Measurements from ENCODE around the gene AGTRAP. TPM values are rescaled to one million over a fixed set of nuclear protein-coding genes. Genes with fewer than 3 reads are reported as not detected.

The AGTRAP gene
- total RNA-seq, 2 donors from 2014 or later, result 18.2 to 34.9 TPM

GRCh38 chr1:11749996-11750395 lies 14.1 kb downstream of the AGTRAP start:
- Histone ChIP-seq H3K9me3 (no peaks in the 10 kb centered on the region), H3K4me1 (no peaks in the 10 kb centered on the region), H3K36me3 (no peaks in the 10 kb centered on the region), H3K4me3 (no peak overlapping the region), H3K9ac (ENCODE audit: low read depth in 2 of 2, low read length in 2 of 2) (no peak overlapping the region), H3K27me3 (no peaks in the 10 kb centered on the region), H3K27ac (no peak overlapping the region)
- no peak for DNase-seq
- TF ChIP-seq, protein P1, sequence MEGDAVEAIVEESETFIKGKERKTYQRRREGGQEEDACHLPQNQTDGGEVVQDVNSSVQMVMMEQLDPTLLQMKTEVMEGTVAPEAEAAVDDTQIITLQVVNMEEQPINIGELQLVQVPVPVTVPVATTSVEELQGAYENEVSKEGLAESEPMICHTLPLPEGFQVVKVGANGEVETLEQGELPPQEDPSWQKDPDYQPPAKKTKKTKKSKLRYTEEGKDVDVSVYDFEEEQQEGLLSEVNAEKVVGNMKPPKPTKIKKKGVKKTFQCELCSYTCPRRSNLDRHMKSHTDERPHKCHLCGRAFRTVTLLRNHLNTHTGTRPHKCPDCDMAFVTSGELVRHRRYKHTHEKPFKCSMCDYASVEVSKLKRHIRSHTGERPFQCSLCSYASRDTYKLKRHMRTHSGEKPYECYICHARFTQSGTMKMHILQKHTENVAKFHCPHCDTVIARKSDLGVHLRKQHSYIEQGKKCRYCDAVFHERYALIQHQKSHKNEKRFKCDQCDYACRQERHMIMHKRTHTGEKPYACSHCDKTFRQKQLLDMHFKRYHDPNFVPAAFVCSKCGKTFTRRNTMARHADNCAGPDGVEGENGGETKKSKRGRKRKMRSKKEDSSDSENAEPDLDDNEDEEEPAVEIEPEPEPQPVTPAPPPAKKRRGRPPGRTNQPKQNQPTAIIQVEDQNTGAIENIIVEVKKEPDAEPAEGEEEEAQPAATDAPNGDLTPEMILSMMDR (IDR thresholded peaks at IDR 0.05), result no peak
- intact Hi-C loops (cut with DNase I), result no loop called here

DNA sequence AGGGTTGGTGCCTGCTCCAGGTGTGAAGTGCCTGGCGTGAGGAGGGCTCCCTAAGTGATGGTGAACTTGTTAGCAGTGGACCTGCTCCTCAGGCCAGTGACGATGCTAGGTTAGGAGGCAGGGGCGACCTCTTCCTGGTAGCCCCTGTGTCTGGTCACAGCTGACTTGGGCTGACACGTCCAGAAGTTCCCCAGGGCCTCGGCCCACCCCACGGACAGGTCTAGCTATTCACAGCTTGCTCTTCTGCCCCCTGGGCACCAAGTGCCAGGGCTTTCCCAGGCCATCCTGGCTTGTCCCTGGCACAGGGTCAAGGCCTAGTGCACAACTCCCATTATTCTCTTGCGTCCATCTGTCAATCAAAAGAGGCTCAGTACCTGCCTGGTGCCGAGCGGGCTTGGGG lies 15.2 kb downstream of the AGTRAP start:
- TF ChIP-seq, protein P1 (IDR thresholded peaks at IDR 0.05), result no peak
- H3K4me1 ChIP-seq, result no peaks in the 10 kb centered on the region
- no peak overlapping the region for H3K4me3 ChIP-seq
- H3K9me3 ChIP-seq, result no peaks in the 10 kb centered on the region
- no peak overlapping the region for H3K9ac ChIP-seq (ENCODE audit: low read depth in 2 of 2, low read length in 2 of 2)
- no peak for DNase-seq
- H3K36me3 ChIP-seq, result no peaks in the 10 kb centered on the region
- no peaks in the 10 kb centered on the region for H3K27me3 ChIP-seq
- intact Hi-C loops (cut with DNase I), result no loop called here
- no peak overlapping the region for H3K27ac ChIP-seq

GRCh38 chr1:11752359-11753088 lies 16.6 kb downstream of the AGTRAP start:
- Histone ChIP-seq H3K4me1 (no peaks in the 10 kb centered on the region), H3K36me3 (no peaks in the 10 kb centered on the region), H3K27me3 (no peaks in the 10 kb centered on the region), H3K9me3 (no peaks in the 10 kb centered on the region), H3K9ac (ENCODE audit: low read depth in 2 of 2, low read length in 2 of 2) (no peak overlapping the region), H3K27ac (no peak overlapping the region), H3K4me3 (no peak overlapping the region)
- TF ChIP-seq, protein P1 (IDR thresholded peaks at IDR 0.05), result no peak
- intact Hi-C loops (cut with DNase I), result no loop called here
- DNase-seq, result no peak

- Histone ChIP-seq H3K27ac (no peak overlapping the region), H3K36me3 (no peaks in the 10 kb centered on the region), H3K4me3 (no peak overlapping the region), H3K9ac (ENCODE audit: low read depth in 2 of 2, low read length in 2 of 2) (no peak overlapping the region), H3K27me3 (no peaks in the 10 kb centered on the region), H3K9me3 (no peaks in the 10 kb centered on the region), H3K4me1 (no peaks in the 10 kb centered on the region)
- TF ChIP-seq, protein P1 (IDR thresholded peaks at IDR 0.05), result no peak
- intact Hi-C loops (cut with DNase I), result no loop called here
- no peak for DNase-seq
These were observed 17.7 kb downstream of the AGTRAP start for GRCh38 chr1:11753555-11754208.

DNA sequence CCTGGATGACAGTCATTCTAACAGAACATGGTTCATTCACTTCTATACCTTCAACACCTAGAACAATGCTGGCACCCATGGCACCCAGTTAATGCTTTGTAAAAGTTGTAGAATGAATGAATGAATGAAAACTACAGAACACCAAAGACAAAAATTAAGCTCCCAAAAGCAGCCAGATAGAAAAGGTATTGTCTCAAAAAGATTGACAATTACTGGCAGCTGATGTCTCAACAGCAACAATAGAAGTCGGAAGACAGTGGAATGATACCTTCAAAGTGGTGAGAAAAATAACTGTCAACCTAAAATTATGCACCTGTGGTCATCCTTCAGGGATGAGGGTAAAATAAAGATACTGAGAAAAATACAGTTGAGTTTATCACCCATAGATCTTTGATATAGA lies 21.1 kb downstream of the AGTRAP start:
- TF ChIP-seq, protein P1 (IDR thresholded peaks at IDR 0.05), result no peak
- intact Hi-C loops (cut with DNase I), result no loop called here
- no peak overlapping the region for H3K4me3 ChIP-seq

More for the DNA sequence above, 21.1 kb downstream of the AGTRAP start:
- no peaks in the 10 kb centered on the region for H3K9me3 ChIP-seq
- H3K36me3 ChIP-seq, result no peaks in the 10 kb centered on the region
- H3K27me3 ChIP-seq, result no peaks in the 10 kb centered on the region
- no peak overlapping the region for H3K27ac ChIP-seq
- no peaks in the 10 kb centered on the region for H3K4me1 ChIP-seq
- no peak for DNase-seq
- no peak overlapping the region for H3K9ac ChIP-seq (ENCODE audit: low read depth in 2 of 2, low read length in 2 of 2)
